Stimulated activated naive B cell treated with anti-CD40 and anti-IgM and Interleukin-4, amounts not matched to agents 10 μg/mL and 1 μg/mL and 100 μg/mL, for 72 hours (primary cell): ENCODE measurements around the gene WWOX.

Experiments used
- ATAC-seq, 2 donors: fragments of 150-1000 bp; cut with Tn5 transposase; replicated peaks; 2 replicates each; pipeline ENCODE4 v1.10.0; 2021; ENCODE audit warnings: moderate library complexity in 1 of 2
- DNase-seq: peaks from one replicate; pipeline ENCODE4 v3.0.0; 2021
- H3K27ac Mint-ChIP-seq: one replicate; pipeline ENCODE4 v1.8.0; 2022; ENCODE audit warnings: mild to moderate bottlenecking, mixed read lengths
- H3K27me3 Mint-ChIP-seq, 2 donors: one replicate each; pipeline ENCODE4 v1.8.0; 2022; ENCODE audit warnings: mixed read lengths in 2 of 2
- H3K36me3 Mint-ChIP-seq, 2 donors: one replicate each; pipeline ENCODE4 v1.8.0; 2022; ENCODE audit warnings: mixed read lengths in 2 of 2, mild to moderate bottlenecking in 1 of 2
- H3K4me1 Mint-ChIP-seq, 2 donors: one replicate each; pipeline ENCODE4 v1.8.0; 2022; ENCODE audit warnings: mixed read lengths in 2 of 2, mild to moderate bottlenecking in 1 of 2
- H3K4me3 Mint-ChIP-seq, 2 donors: one replicate each; pipeline ENCODE4 v1.8.0; 2022; ENCODE audit warnings: mild to moderate bottlenecking in 2 of 2, mixed read lengths in 2 of 2, moderate library complexity in 1 of 2
- H3K9me3 Mint-ChIP-seq, 2 donors: one replicate each; pipeline ENCODE4 v1.8.0; 2022; ENCODE audit warnings: mixed read lengths in 2 of 2, mild to moderate bottlenecking in 1 of 2

The WWOX gene

GRCh38 chr16:79155471-79155870 lies 1056.0 kb downstream of the WWOX start:
- H3K4me3 Mint-ChIP-seq, result no peak overlapping the region
- H3K27me3 Mint-ChIP-seq, result peaks cover 0 to 3% of the 10 kb centered on the region in 2 donors
- no peak for ATAC-seq
- DNase-seq, result no peak
- H3K4me1 Mint-ChIP-seq, result peaks cover 0 to 4% of the 10 kb centered on the region in 2 donors
- H3K9me3 Mint-ChIP-seq, result no peaks in the 10 kb centered on the region
- no peak overlapping the region for H3K27ac Mint-ChIP-seq
- H3K36me3 Mint-ChIP-seq, result peaks cover 0 to 3% of the 10 kb centered on the region in 2 donors

- Mint-ChIP-seq H3K27ac (no peak overlapping the region), H3K36me3 (peaks cover 0 to 3% of the 10 kb centered on the region in 2 donors), H3K27me3 (peaks cover 0 to 2% of the 10 kb centered on the region in 2 donors), H3K4me1 (peaks cover 1 to 7% of the 10 kb centered on the region in 2 donors), H3K9me3 (no peaks in the 10 kb centered on the region), H3K4me3 (no peak overlapping the region)
- DNase-seq (no peak), ATAC-seq (no peak)
Measured at GRCh38 chr16:79155904-79156303, 1056.5 kb downstream of the WWOX start.

- H3K27me3 Mint-ChIP-seq, result no peaks in the 10 kb centered on the region
- H3K27ac Mint-ChIP-seq, result no peak overlapping the region
- no peak for DNase-seq
- H3K4me3 Mint-ChIP-seq, result no peak overlapping the region
- no peaks in the 10 kb centered on the region for H3K9me3 Mint-ChIP-seq
- H3K4me1 Mint-ChIP-seq, result peaks cover 5 to 13% of the 10 kb centered on the region in 2 donors
- peaks cover 0 to 3% of the 10 kb centered on the region in 2 donors for H3K36me3 Mint-ChIP-seq
- ATAC-seq, result no peak
Measured at GRCh38 chr16:79156761-79157160, 1057.3 kb downstream of the WWOX start.

- no peaks in the 10 kb centered on the region for H3K9me3 Mint-ChIP-seq
- ATAC-seq, result no peak
- DNase-seq, result no peak
- H3K4me1 Mint-ChIP-seq, result peaks cover 7 to 19% of the 10 kb centered on the region in 2 donors
- H3K27ac Mint-ChIP-seq, result no peak overlapping the region
- H3K27me3 Mint-ChIP-seq, result no peaks in the 10 kb centered on the region
- H3K36me3 Mint-ChIP-seq, result no peaks in the 10 kb centered on the region
- H3K4me3 Mint-ChIP-seq, result no peak overlapping the region
Measured at GRCh38 chr16:79158337-79158736, 1058.9 kb downstream of the WWOX start.

GRCh38 chr16:79159261-79160049 lies 1060.0 kb downstream of the WWOX start:
- H3K9me3 Mint-ChIP-seq, result no peaks in the 10 kb centered on the region
- H3K36me3 Mint-ChIP-seq, result no peaks in the 10 kb centered on the region
- peaks cover 14 to 31% of the 10 kb centered on the region in 2 donors for H3K4me1 Mint-ChIP-seq
- ATAC-seq, result no peak
- no peaks in the 10 kb centered on the region for H3K27me3 Mint-ChIP-seq
- no peak overlapping the region for H3K27ac Mint-ChIP-seq
- no peak for DNase-seq
- no peak overlapping the region for H3K4me3 Mint-ChIP-seq

- Mint-ChIP-seq H3K4me1 (peaks cover 14 to 28% of the 10 kb centered on the region in 2 donors), H3K9me3 (peaks cover 4 to 5% of the 10 kb centered on the region in 2 donors), H3K27ac (no peak overlapping the region), H3K36me3 (peaks cover 3% of the 10 kb centered on the region in 2 donors), H3K27me3 (peaks cover 0 to 9% of the 10 kb centered on the region in 2 donors), H3K4me3 (no peak overlapping the region)
- DNase-seq, result no peak
- ATAC-seq, result no peak
Measured at GRCh38 chr16:79162977-79163376, 1063.5 kb downstream of the WWOX start.

GRCh38 chr16:79163691-79164387 lies 1064.4 kb downstream of the WWOX start:
- H3K36me3 Mint-ChIP-seq, result peaks cover 6 to 8% of the 10 kb centered on the region in 2 donors
- H3K27me3 Mint-ChIP-seq, result peaks cover 0 to 10% of the 10 kb centered on the region in 2 donors
- peaks cover 6 to 7% of the 10 kb centered on the region in 2 donors for H3K9me3 Mint-ChIP-seq
- peaks cover 14 to 28% of the 10 kb centered on the region in 2 donors for H3K4me1 Mint-ChIP-seq
- H3K27ac Mint-ChIP-seq, result peak overlapping the region; percentile 0
- H3K4me3 Mint-ChIP-seq, result peak overlapping the region; percentile 71 to 81
- ATAC-seq, result peak; percentile 86 to 90
- DNase-seq, result peak; percentile 12

- Mint-ChIP-seq H3K9me3 (peaks cover 6 to 7% of the 10 kb centered on the region in 2 donors), H3K27ac (peak overlapping the region; percentile 52), H3K4me1 (peaks cover 14 to 28% of the 10 kb centered on the region in 2 donors), H3K27me3 (peaks cover 0 to 10% of the 10 kb centered on the region in 2 donors), H3K36me3 (peaks cover 6 to 8% of the 10 kb centered on the region in 2 donors), H3K4me3 (no peak overlapping the region)
- DNase-seq, result no peak
- ATAC-seq, result no peak
Measured at GRCh38 chr16:79164388-79164995, 1065.0 kb downstream of the WWOX start.

GRCh38 chr16:79165079-79165478 lies 1065.6 kb downstream of the WWOX start:
- Mint-ChIP-seq H3K4me3 (no peak overlapping the region), H3K27ac (no peak overlapping the region), H3K27me3 (peaks cover 0 to 10% of the 10 kb centered on the region in 2 donors), H3K9me3 (peaks cover 6 to 7% of the 10 kb centered on the region in 2 donors), H3K4me1 (peaks cover 14 to 28% of the 10 kb centered on the region in 2 donors), H3K36me3 (peaks cover 6 to 8% of the 10 kb centered on the region in 2 donors)
- no peak for DNase-seq
- no peak for ATAC-seq

GRCh38 chr16:79165506-79165905 lies 1066.1 kb downstream of the WWOX start:
- no peak for ATAC-seq
- H3K4me1 Mint-ChIP-seq, result peaks cover 14 to 28% of the 10 kb centered on the region in 2 donors
- DNase-seq, result no peak
- no peak overlapping the region for H3K27ac Mint-ChIP-seq
- H3K9me3 Mint-ChIP-seq, result peaks cover 6 to 7% of the 10 kb centered on the region in 2 donors
- peaks cover 6 to 8% of the 10 kb centered on the region in 2 donors for H3K36me3 Mint-ChIP-seq
- peaks cover 0 to 10% of the 10 kb centered on the region in 2 donors for H3K27me3 Mint-ChIP-seq
- H3K4me3 Mint-ChIP-seq, result no peak overlapping the region

GRCh38 chr16:79167893-79168292 lies 1068.4 kb downstream of the WWOX start:
- Mint-ChIP-seq H3K27ac (no peak overlapping the region), H3K4me1 (peaks cover 9 to 17% of the 10 kb centered on the region in 2 donors), H3K36me3 (peaks cover 6 to 8% of the 10 kb centered on the region in 2 donors), H3K4me3 (no peak overlapping the region), H3K27me3 (peaks cover 0 to 10% of the 10 kb centered on the region in 2 donors), H3K9me3 (peaks cover 6 to 7% of the 10 kb centered on the region in 2 donors)
- DNase-seq, result no peak
- ATAC-seq, result no peak

- Mint-ChIP-seq H3K4me3 (no peak overlapping the region), H3K27me3 (peaks cover 0 to 10% of the 10 kb centered on the region in 2 donors), H3K4me1 (peaks cover 7 to 13% of the 10 kb centered on the region in 2 donors), H3K27ac (no peak overlapping the region), H3K9me3 (peaks cover 6 to 7% of the 10 kb centered on the region in 2 donors), H3K36me3 (peaks cover 6 to 8% of the 10 kb centered on the region in 2 donors)
- no peak for DNase-seq
- no peak for ATAC-seq
Measured at GRCh38 chr16:79168321-79168720, 1068.9 kb downstream of the WWOX start.

- ATAC-seq, result peak; percentile 54 to 67
Measured at GRCh38 chr16:79169239-79169638, 1069.8 kb downstream of the WWOX start.

More at GRCh38 chr16:79169239-79169638, 1069.8 kb downstream of the WWOX start:
- Mint-ChIP-seq H3K27me3 (peaks cover 0 to 10% of the 10 kb centered on the region in 2 donors), H3K9me3 (peaks cover 6 to 7% of the 10 kb centered on the region in 2 donors), H3K4me1 (peaks cover 2 to 4% of the 10 kb centered on the region in 2 donors), H3K27ac (no peak overlapping the region), H3K36me3 (peaks cover 6 to 8% of the 10 kb centered on the region in 2 donors), H3K4me3 (no peak overlapping the region)
- DNase-seq, result no peak
